ENCODE measurements around the gene PACRG. TPM values are rescaled to one million over a fixed set of nuclear protein-coding genes. Genes with fewer than 3 reads are reported as not detected.

PACRG gene
- polyA plus RNA-seq, 1 donor (not counting 4 experiments of a cell fraction or from before 2014, with no cell fraction given): 0.31 TPM

- Histone ChIP-seq H3K27me3 (ENCODE audit: control insufficient read depth, extremely low read depth, insufficient read depth, low read length) (no peaks in the 10 kb centered on the region), H3K9me3 (ENCODE audit: control insufficient read depth, low read depth, low read length) (no peaks in the 10 kb centered on the region), H3K4me1 (ENCODE audit: control insufficient read depth, extremely low read depth, insufficient read depth, low read length) (no peaks in the 10 kb centered on the region), H3K79me2 (ENCODE audit: control insufficient read depth, insufficient read depth, low read length) (no peaks in the 10 kb centered on the region), H3K36me3 (ENCODE audit: control insufficient read depth in 2 of 2, extremely low read depth in 1 of 2, insufficient read depth in 2 of 2, low read length in 2 of 2) (no peaks in the 10 kb centered on the region), H3K27ac (ENCODE audit: control insufficient read depth, insufficient read depth, low read length) (no peak overlapping the region), H3K4me3 (ENCODE audit: control insufficient read depth in 2 of 3, extremely low read depth in 1 of 3, insufficient read depth in 2 of 3, low read depth in 1 of 3, low read length in 3 of 3) (no peak overlapping the region), H3K4me2 (ENCODE audit: control insufficient read depth, extremely low read depth, insufficient read depth, low read depth, low read length) (no peak overlapping the region), H3K9ac (ENCODE audit: control insufficient read depth, extremely low read depth, insufficient read depth, low read length) (no peak overlapping the region), H4K20me1 (ENCODE audit: control insufficient read depth, extremely low read depth, insufficient read depth, low read length) (no peaks in the 10 kb centered on the region), H3K9me1 (ENCODE audit: control insufficient read depth, extremely low read depth, insufficient read depth, low read length) (no peaks in the 10 kb centered on the region), H2AFZ (ENCODE audit: control insufficient read depth, low read length) (no peak overlapping the region)
- FAIRE-seq: no peak
- DNase-seq (ENCODE audit: low read depth, low spot score): no peak
- TF ChIP-seq EZH2 (IDR thresholded peaks at IDR 0.05; ENCODE audit: low read length): no peak
- TF ChIP-seq CTCF (optimal IDR thresholded peaks at IDR 0.05 in 1 of 3, IDR thresholded peaks at IDR 0.05 in 1 of 3, conservative IDR thresholded peaks at IDR 0.05 in 1 of 3; ENCODE audit: extremely low read depth in 1 of 3, insufficient read depth in 2 of 3, low read length in 3 of 3): no peak
- dilution Hi-C loops (cut with MboI; ENCODE audit: extremely low pct_ligation_motif_present, low sequenced_read_pairs): no loop called here
Observed at GRCh38 chr6:163136681-163137397, 409.1 kb downstream of the PACRG start.

DNA sequence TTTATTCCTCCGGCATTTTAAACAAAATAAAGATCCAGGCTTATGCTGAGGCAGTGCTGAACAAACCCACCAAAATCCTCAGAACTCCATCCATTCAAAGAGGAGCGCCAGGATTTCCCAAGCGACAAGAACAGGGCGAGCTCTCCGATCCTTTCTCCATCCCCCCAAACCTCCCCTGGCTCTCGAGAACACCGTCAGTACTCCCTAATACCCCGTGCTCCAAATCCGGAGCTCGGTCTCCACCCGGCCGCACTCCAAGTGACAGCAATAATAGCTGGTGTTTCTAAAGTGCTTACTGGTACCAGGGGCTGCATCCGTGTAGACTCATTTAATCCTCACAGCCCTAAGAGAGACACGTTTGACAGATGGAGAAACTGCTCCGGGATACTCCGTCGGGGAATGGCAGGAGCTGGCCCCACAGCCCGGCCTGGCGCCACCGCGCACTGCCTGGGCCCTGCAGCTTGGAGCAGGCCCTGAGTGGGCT is 409.7 kb downstream of the PACRG start:
- DNase-seq (ENCODE audit: low read depth, low spot score) (no peak), FAIRE-seq (no peak)
- H3K4me2 ChIP-seq (ENCODE audit: control insufficient read depth, extremely low read depth, insufficient read depth, low read depth, low read length): no peak overlapping the region
- H3K36me3 ChIP-seq (ENCODE audit: control insufficient read depth in 2 of 2, extremely low read depth in 1 of 2, insufficient read depth in 2 of 2, low read length in 2 of 2): no peaks in the 10 kb centered on the region
- no peaks in the 10 kb centered on the region for H3K9me3 ChIP-seq (ENCODE audit: control insufficient read depth, low read depth, low read length)
- H3K27me3 ChIP-seq (ENCODE audit: control insufficient read depth, extremely low read depth, insufficient read depth, low read length): no peaks in the 10 kb centered on the region
- no peak overlapping the region for H3K9ac ChIP-seq (ENCODE audit: control insufficient read depth, extremely low read depth, insufficient read depth, low read length)
- no peaks in the 10 kb centered on the region for H4K20me1 ChIP-seq (ENCODE audit: control insufficient read depth, extremely low read depth, insufficient read depth, low read length)
- no peak overlapping the region for H3K27ac ChIP-seq (ENCODE audit: control insufficient read depth, insufficient read depth, low read length)
- H3K79me2 ChIP-seq (ENCODE audit: control insufficient read depth, insufficient read depth, low read length): no peaks in the 10 kb centered on the region
- H2AFZ ChIP-seq (ENCODE audit: control insufficient read depth, low read length): no peak overlapping the region
- no peaks in the 10 kb centered on the region for H3K9me1 ChIP-seq (ENCODE audit: control insufficient read depth, extremely low read depth, insufficient read depth, low read length)
- TF ChIP-seq CTCF (optimal IDR thresholded peaks at IDR 0.05 in 1 of 3, IDR thresholded peaks at IDR 0.05 in 1 of 3, conservative IDR thresholded peaks at IDR 0.05 in 1 of 3; ENCODE audit: extremely low read depth in 1 of 3, insufficient read depth in 2 of 3, low read length in 3 of 3) (no peak), EZH2 (IDR thresholded peaks at IDR 0.05; ENCODE audit: low read length) (no peak)
- no peaks in the 10 kb centered on the region for H3K4me1 ChIP-seq (ENCODE audit: control insufficient read depth, extremely low read depth, insufficient read depth, low read length)
- dilution Hi-C loops (cut with MboI; ENCODE audit: extremely low pct_ligation_motif_present, low sequenced_read_pairs): no loop called here
- H3K4me3 ChIP-seq (ENCODE audit: control insufficient read depth in 2 of 3, extremely low read depth in 1 of 3, insufficient read depth in 2 of 3, low read depth in 1 of 3, low read length in 3 of 3): no peak overlapping the region
